ENCODE measurements around the gene ANTXRL. TPM values are rescaled to one million over a fixed set of nuclear protein-coding genes. Genes with fewer than 3 reads are reported as not detected.

Gene ANTXRL
- total and polyA plus RNA-seq, 4 donors: 0.06 TPM; not detected in 3

- WGBS: 85% methylated on average over 10 of the region's 10 CpGs
- no peaks in the 10 kb centered on the region for H3K36me3 ChIP-seq (ENCODE audit: control insufficient read depth in 4 of 4, insufficient read depth in 3 of 4, low read depth in 1 of 4, low read length in 3 of 4)
- H3K9ac ChIP-seq (ENCODE audit: low read depth in 1 of 2, low read length in 2 of 2): no peak overlapping the region
- H3K4me3 ChIP-seq (ENCODE audit: low read depth in 1 of 3, low read length in 3 of 3): no peak overlapping the region
- H3K4me1 ChIP-seq (ENCODE audit: control insufficient read depth in 4 of 4, insufficient read depth in 4 of 4, low read length in 3 of 4): no peaks in the 10 kb centered on the region
- TF ChIP-seq SP1 (IDR thresholded peaks at IDR 0.05) (no peak), FOXA2 (IDR thresholded peaks at IDR 0.05) (no peak), HNF4G (IDR thresholded peaks at IDR 0.05) (no peak), JUND (IDR thresholded peaks at IDR 0.05) (no peak), TAF1 (conservative IDR thresholded peaks at IDR 0.05) (no peak), HNF4A (conservative IDR thresholded peaks at IDR 0.05) (no peak)
- TF ChIP-seq, protein P1, sequence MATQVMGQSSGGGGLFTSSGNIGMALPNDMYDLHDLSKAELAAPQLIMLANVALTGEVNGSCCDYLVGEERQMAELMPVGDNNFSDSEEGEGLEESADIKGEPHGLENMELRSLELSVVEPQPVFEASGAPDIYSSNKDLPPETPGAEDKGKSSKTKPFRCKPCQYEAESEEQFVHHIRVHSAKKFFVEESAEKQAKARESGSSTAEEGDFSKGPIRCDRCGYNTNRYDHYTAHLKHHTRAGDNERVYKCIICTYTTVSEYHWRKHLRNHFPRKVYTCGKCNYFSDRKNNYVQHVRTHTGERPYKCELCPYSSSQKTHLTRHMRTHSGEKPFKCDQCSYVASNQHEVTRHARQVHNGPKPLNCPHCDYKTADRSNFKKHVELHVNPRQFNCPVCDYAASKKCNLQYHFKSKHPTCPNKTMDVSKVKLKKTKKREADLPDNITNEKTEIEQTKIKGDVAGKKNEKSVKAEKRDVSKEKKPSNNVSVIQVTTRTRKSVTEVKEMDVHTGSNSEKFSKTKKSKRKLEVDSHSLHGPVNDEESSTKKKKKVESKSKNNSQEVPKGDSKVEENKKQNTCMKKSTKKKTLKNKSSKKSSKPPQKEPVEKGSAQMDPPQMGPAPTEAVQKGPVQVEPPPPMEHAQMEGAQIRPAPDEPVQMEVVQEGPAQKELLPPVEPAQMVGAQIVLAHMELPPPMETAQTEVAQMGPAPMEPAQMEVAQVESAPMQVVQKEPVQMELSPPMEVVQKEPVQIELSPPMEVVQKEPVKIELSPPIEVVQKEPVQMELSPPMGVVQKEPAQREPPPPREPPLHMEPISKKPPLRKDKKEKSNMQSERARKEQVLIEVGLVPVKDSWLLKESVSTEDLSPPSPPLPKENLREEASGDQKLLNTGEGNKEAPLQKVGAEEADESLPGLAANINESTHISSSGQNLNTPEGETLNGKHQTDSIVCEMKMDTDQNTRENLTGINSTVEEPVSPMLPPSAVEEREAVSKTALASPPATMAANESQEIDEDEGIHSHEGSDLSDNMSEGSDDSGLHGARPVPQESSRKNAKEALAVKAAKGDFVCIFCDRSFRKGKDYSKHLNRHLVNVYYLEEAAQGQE (IDR thresholded peaks at IDR 0.05): no peak
- no peak for DNase-seq (ENCODE audit: low spot score)
- no peak overlapping the region for H3K27ac ChIP-seq (ENCODE audit: low read depth in 1 of 2, low read length in 2 of 2)
- H3K27me3 ChIP-seq (ENCODE audit: control insufficient read depth in 4 of 4, insufficient read depth in 4 of 4, low read length in 3 of 4): no peaks in the 10 kb centered on the region
- H3K9me3 ChIP-seq (ENCODE audit: control insufficient read depth in 4 of 4, low read length in 3 of 4): no peaks in the 10 kb centered on the region
These were observed 18.5 kb downstream of the ANTXRL start for GRCh38 chr10:46305079-46305818.

- Histone ChIP-seq H3K9ac (ENCODE audit: low read depth in 1 of 2, low read length in 2 of 2) (no peak overlapping the region), H3K27me3 (ENCODE audit: control insufficient read depth in 4 of 4, insufficient read depth in 4 of 4, low read length in 3 of 4) (no peaks in the 10 kb centered on the region), H3K27ac (ENCODE audit: low read depth in 1 of 2, low read length in 2 of 2) (no peak overlapping the region), H3K9me3 (ENCODE audit: control insufficient read depth in 4 of 4, low read length in 3 of 4) (no peaks in the 10 kb centered on the region), H3K36me3 (ENCODE audit: control insufficient read depth in 4 of 4, insufficient read depth in 3 of 4, low read depth in 1 of 4, low read length in 3 of 4) (no peaks in the 10 kb centered on the region), H3K4me1 (ENCODE audit: control insufficient read depth in 4 of 4, insufficient read depth in 4 of 4, low read length in 3 of 4) (no peaks in the 10 kb centered on the region), H3K4me3 (ENCODE audit: low read depth in 1 of 3, low read length in 3 of 3) (no peak overlapping the region)
- no peak for TF ChIP-seq HNF4A (conservative IDR thresholded peaks at IDR 0.05)
- no peak for TF ChIP-seq EGR1 (IDR thresholded peaks at IDR 0.05; ENCODE audit: low read depth in 2 of 2)
- no peak for TF ChIP-seq SP1 (IDR thresholded peaks at IDR 0.05)
- no peak for TF ChIP-seq RAD21 (IDR thresholded peaks at IDR 0.05)
- TF ChIP-seq ZBTB33 (IDR thresholded peaks at IDR 0.05): no peak
- TF ChIP-seq CTCF (IDR thresholded peaks at IDR 0.05; ENCODE audit: low read depth, low read length, missing input control): no peak
- TF ChIP-seq, protein P1 (IDR thresholded peaks at IDR 0.05): no peak
- no peak for TF ChIP-seq HNF4G (IDR thresholded peaks at IDR 0.05)
- no peak for TF ChIP-seq TAF1 (conservative IDR thresholded peaks at IDR 0.05)
- TF ChIP-seq, protein P2, sequence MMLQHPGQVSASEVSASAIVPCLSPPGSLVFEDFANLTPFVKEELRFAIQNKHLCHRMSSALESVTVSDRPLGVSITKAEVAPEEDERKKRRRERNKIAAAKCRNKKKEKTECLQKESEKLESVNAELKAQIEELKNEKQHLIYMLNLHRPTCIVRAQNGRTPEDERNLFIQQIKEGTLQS (IDR thresholded peaks at IDR 0.05): no peak
- DNase-seq (ENCODE audit: low spot score): no peak
- WGBS: 94% methylated on average over 1 of the region's 1 CpG
These were observed 19.2 kb downstream of the ANTXRL start for GRCh38 chr10:46305986-46306385.
